ENCODE measurements around the gene VAV3.

DNA sequence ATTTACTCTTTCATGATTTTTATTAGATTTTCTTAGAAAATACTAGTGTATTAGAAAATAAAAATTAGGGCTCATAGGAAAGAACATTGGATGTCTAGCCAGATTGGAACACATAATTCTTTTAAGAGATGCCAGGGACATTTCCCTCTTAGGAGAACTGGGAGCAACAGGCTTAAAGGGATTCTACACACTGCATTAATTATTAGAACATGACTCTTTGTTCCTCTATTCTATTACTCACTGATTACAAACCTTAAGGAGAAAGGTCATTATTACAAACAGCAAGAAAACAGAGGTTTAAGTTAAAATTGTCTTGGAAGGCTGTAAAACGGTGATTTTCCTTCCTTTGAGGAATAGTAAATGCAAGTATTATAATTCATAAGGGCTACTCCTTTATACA lies 32.9 kb upstream of the VAV3 start:
- TF ChIP-seq, protein P1, sequence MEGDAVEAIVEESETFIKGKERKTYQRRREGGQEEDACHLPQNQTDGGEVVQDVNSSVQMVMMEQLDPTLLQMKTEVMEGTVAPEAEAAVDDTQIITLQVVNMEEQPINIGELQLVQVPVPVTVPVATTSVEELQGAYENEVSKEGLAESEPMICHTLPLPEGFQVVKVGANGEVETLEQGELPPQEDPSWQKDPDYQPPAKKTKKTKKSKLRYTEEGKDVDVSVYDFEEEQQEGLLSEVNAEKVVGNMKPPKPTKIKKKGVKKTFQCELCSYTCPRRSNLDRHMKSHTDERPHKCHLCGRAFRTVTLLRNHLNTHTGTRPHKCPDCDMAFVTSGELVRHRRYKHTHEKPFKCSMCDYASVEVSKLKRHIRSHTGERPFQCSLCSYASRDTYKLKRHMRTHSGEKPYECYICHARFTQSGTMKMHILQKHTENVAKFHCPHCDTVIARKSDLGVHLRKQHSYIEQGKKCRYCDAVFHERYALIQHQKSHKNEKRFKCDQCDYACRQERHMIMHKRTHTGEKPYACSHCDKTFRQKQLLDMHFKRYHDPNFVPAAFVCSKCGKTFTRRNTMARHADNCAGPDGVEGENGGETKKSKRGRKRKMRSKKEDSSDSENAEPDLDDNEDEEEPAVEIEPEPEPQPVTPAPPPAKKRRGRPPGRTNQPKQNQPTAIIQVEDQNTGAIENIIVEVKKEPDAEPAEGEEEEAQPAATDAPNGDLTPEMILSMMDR (IDR thresholded peaks at IDR 0.05): no peak
- TF ChIP-seq POLR2A (IDR thresholded peaks at IDR 0.05): no peak

Measured in adrenal gland (tissue), 5 donors.